K562 (cell line): ENCODE measurements around the gene BDH1. TPM values are rescaled to one million over a fixed set of nuclear protein-coding genes. Genes with fewer than 3 reads are reported as not detected.

Source experiments
- ARID1B ChIP-seq: fragments of 450-650 bp; IDR thresholded peaks from 2 replicates; pipeline ENCODE4 v1.6.1; 2016; ENCODE audit warnings: antibody characterized with exemption, mild to moderate bottlenecking, inconsistent platforms
- CBX5 ChIP-seq: IDR thresholded peaks from 2 replicates; pipeline ENCODE4 v1.6.1; 2014; ENCODE audit warnings: low read depth, borderline replicate concordance
- CC2D1A ChIP-seq: fragments of 450-650 bp; IDR thresholded peaks from 2 replicates; pipeline ENCODE4 v1.6.1; 2017; ENCODE audit warnings: mild to moderate bottlenecking
- CLOCK ChIP-seq: fragments of 250-450 bp; sonication (Bioruptor Pico); IDR thresholded peaks from 2 replicates; pipeline ENCODE4 v1.4.0; 2020; ENCODE audit warnings: mild to moderate bottlenecking, moderate library complexity, borderline replicate concordance
- GABPB1 ChIP-seq: sonication (generic); formaldehyde crosslinking; IDR thresholded peaks from 2 replicates; pipeline ENCODE4 v1.8.0; 2022; ENCODE audit warnings: mild to moderate bottlenecking, missing genetic modification reagents
- KHSRP ChIP-seq: fragments of 450-650 bp; IDR thresholded peaks from 2 replicates; pipeline ENCODE4 v1.6.1; 2017
- MAFF ChIP-seq: IDR thresholded peaks from 2 replicates; pipeline ENCODE4 v1.6.1; 2012; ENCODE audit warnings: low read length, improper control_type of control experiment
- MEF2A ChIP-seq: IDR thresholded peaks from 2 replicates; pipeline ENCODE4 v1.6.1; 2011; ENCODE audit warnings: low read depth, mild to moderate bottlenecking, low read length, moderate library complexity; ENCODE audit not compliant: control insufficient read depth
- NRF1 ChIP-seq, 2 experiments: fragments of 450-650 bp; IDR thresholded peaks in 1 of 2; conservative IDR thresholded peaks in 1 of 2; 2 replicates each; pipeline ENCODE4 v1.6.1; 2014; ENCODE audit warnings: mild to moderate bottlenecking in 2 of 2
- PRMT5 ChIP-seq: sonication (generic); formaldehyde crosslinking; IDR thresholded peaks from 2 replicates; pipeline ENCODE4 v1.5.0; 2020; ENCODE audit warnings: missing genetic modification reagents
- RBFOX2 ChIP-seq: fragments of 200-400 bp; formaldehyde crosslinking; IDR thresholded peaks from 2 replicates; pipeline ENCODE4 v1.6.1; 2017; ENCODE audit warnings: low read depth, mild to moderate bottlenecking, low read length, moderate library complexity
- RBM39 ChIP-seq: fragments of 200-400 bp; formaldehyde crosslinking; optimal IDR thresholded peaks from 2 replicates; pipeline ENCODE3; 2018; ENCODE audit warnings: low read depth, low read length
- SOX6 ChIP-seq: fragments of 450-650 bp; IDR thresholded peaks from 2 replicates; pipeline ENCODE4 v1.6.1; 2014; ENCODE audit warnings: mild to moderate bottlenecking
- STAT5B ChIP-seq: fragments of 250-450 bp; sonication (Bioruptor Pico); IDR thresholded peaks from 2 replicates; pipeline ENCODE4 v1.8.0; 2021; ENCODE audit warnings: mild to moderate bottlenecking, inconsistent platforms
- ZEB2 ChIP-seq: fragments of 450-650 bp; IDR thresholded peaks from 2 replicates; pipeline ENCODE4 v1.6.1; 2016
- ZNF324 ChIP-seq: fragments of 250-450 bp; sonication (Bioruptor Pico); IDR thresholded peaks from 2 replicates; pipeline ENCODE4 v1.4.0; 2020; ENCODE audit warnings: mild to moderate bottlenecking
- ZNF609 ChIP-seq: sonication (generic); formaldehyde crosslinking; IDR thresholded peaks from 2 replicates; pipeline ENCODE4 v1.8.1; 2023; ENCODE audit warnings: missing genetic modification reagents, mild to moderate bottlenecking, borderline replicate concordance
- ZNF740 ChIP-seq, 3 experiments: fragments of 200-800 bp in 1 of 3; sonication (Bioruptor generic) in 1 of 3; sonication (generic) in 1 of 3; formaldehyde crosslinking in 1 of 3; IDR thresholded peaks; 2 replicates each; pipeline versions ENCODE4 v1.6.1 to v1.8.0; 2016 to 2022; ENCODE audit warnings: mild to moderate bottlenecking in 2 of 3, missing compliant biosample characterization in 2 of 3, missing genetic modification characterization in 2 of 3, missing genetic modification reagents in 1 of 3
- polyA plus RNA-seq, 8 experiments: library from polyadenylated mRNA; depleted of rRNA in 4 of 8; stranded (reverse) in 5 of 8; unstranded in 3 of 8; fragments of >200 nt; fragmentation: Nextera tagmentation in 2 of 8; fragmentation: Illumina TruSeq in 1 of 8; extraction: Ambion mirVana in 2 of 8; extraction: Trizol in 1 of 8; gene quantifications; 2 replicates each; pipeline versions ENCODE4 v1.2.1 to v1.2.3, GENCODE V29; 2011 to 2014; ENCODE audit warnings: inconsistent platforms in 1 of 8, missing spikeins in 1 of 8
- total RNA-seq, 7 experiments: library from RNA; depleted of rRNA in 6 of 7; stranded (reverse); fragments of >200 nt in 6 of 7; fragmentation: Illumina TruSeq in 2 of 7; extraction: Trizol in 2 of 7; gene quantifications; 2 replicates each; pipeline versions ENCODE4 v1.2.1 to v1.2.3, GENCODE V29; 2011 to 2021; ENCODE audit warnings: low replicate concordance in 1 of 7
- TF ChIP-seq, protein P1 (sequence below): fragments of 450-650 bp; conservative IDR thresholded peaks from 2 replicates; pipeline ENCODE4 v1.6.1; 2016; ENCODE audit warnings: missing genetic modification characterization, low read depth, mild to moderate bottlenecking, missing compliant biosample characterization, moderate library complexity

The BDH1 gene
- total and polyA plus RNA-seq, 9 of the 15 experiments (the other 6 are each of a cell fraction or from before 2014, with no cell fraction given) = 0.07 to 0.89 (median 0.12) TPM; not detected in 3

DNA sequence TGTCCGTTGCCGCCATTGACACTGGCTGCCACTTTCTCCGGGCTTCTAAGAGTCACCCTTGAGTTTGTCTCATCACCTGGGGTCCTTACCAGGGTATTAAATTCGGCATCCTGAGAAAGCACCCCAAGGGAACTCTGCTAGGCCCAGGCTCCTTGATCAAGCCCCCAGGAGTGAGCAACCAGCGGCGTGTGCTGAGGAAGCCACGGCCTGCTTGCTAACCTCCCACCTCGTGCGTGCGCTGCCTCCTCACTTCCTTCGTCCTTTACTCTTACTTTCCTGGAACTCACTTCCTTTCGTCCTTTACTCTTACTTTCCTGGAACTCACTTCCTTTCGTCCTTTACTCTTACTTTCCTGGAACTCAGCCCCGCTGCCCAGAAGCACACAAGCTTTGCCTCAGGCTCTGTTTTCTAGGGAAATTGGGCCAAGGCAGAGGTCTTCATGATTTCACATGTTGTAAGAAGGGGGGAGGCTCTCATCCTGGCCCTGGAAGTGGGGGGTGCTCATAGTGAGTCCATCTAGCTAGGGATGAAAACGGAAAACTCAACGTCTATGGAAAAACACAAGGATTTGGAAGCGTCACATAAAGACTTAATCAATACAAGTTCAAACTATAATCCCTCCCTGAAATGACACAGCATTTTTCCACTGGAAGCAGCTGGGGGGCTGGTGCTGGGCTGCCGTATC, 36.7 kb upstream of the BDH1 start (continued):
- TF ChIP-seq ZNF740 (CRISPR knock-in tag; IDR thresholded peaks at IDR 0.05) (no peak), ZNF740 (tag; IDR thresholded peaks at IDR 0.05) (no peak), NRF1 (conservative IDR thresholded peaks at IDR 0.05 in 1 of 2, IDR thresholded peaks at IDR 0.05 in 1 of 2) (peak; percentile 30 to 39; a peak in 3 of 4 replicates), CC2D1A (0 out of 2 replicates have a peak, but pooled peaks have one; percentile 17), CLOCK (CRISPR knock-in tag) (no peak), GABPB1 (CRISPR knock-in tag) (0 out of 2 replicates have a peak, but pooled peaks have one; percentile 8), PRMT5 (no peak), SOX6 (0 out of 2 replicates have a peak, but pooled peaks have one; percentile 47), RBFOX2 (peak; percentile 47), CBX5 (no peak), MAFF (peak; percentile 91), ZEB2 (no peak), STAT5B (CRISPR knock-in tag) (no peak), MEF2A (no peak), KHSRP (no peak), ARID1B (peak; percentile 84), ZNF324 (CRISPR knock-in tag) (no peak), RBM39 (no peak), ZNF609 (CRISPR knock-in tag) (no peak)
- TF ChIP-seq, protein P1, sequence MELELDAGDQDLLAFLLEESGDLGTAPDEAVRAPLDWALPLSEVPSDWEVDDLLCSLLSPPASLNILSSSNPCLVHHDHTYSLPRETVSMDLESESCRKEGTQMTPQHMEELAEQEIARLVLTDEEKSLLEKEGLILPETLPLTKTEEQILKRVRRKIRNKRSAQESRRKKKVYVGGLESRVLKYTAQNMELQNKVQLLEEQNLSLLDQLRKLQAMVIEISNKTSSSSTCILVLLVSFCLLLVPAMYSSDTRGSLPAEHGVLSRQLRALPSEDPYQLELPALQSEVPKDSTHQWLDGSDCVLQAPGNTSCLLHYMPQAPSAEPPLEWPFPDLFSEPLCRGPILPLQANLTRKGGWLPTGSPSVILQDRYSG (tag) = no peak; the same call in 1 of the 2 replicates
